ENCODE measurements around the gene CDS1.

- TF ChIP-seq CTCF (IDR thresholded peaks at IDR 0.05; ENCODE audit: insufficient read depth, low read length, poor library complexity, severe bottlenecking) (no peak), EZH2phosphoT487 (conservative IDR thresholded peaks at IDR 0.05; ENCODE audit: low read length) (no peak)
Observed at GRCh38 chr4:84547211-84547610, 35.7 kb upstream of the CDS1 start.

Data from SU-DHL-6 (cell line).